ENCODE results near the gene AEBP2.

- TF ChIP-seq POLR2A (IDR thresholded peaks at IDR 0.05): no peak
- TF ChIP-seq EP300 (IDR thresholded peaks at IDR 0.05): no peak
These were observed 15.5 kb downstream of the AEBP2 start for GRCh38 chr12:19454837-19455236.

Data from gastroesophageal sphincter (tissue), 2 donors.